HepG2 (cell line): Measurements from ENCODE around the gene UBC. TPM values are rescaled to one million over a fixed set of nuclear protein-coding genes. Genes with fewer than 3 reads are reported as not detected.

Source experiments
- BORCS8-MEF2B ChIP-seq: sonication (generic); formaldehyde crosslinking; IDR thresholded peaks from 2 replicates; pipeline ENCODE4 v1.8.0; 2022; ENCODE audit warnings: mild to moderate bottlenecking, missing genetic modification reagents
- CSRNP2 ChIP-seq: sonication (generic); formaldehyde crosslinking; conservative IDR thresholded peaks from 2 replicates; pipeline ENCODE4 v1.8.0; 2022; ENCODE audit warnings: low read depth, missing genetic modification reagents
- FOXO4 ChIP-seq: sonication (generic); formaldehyde crosslinking; conservative IDR thresholded peaks from 2 replicates; pipeline ENCODE4 v1.8.1; 2023; ENCODE audit warnings: missing genetic modification reagents
- GFI1 ChIP-seq: sonication (generic); formaldehyde crosslinking; IDR thresholded peaks from 2 replicates; pipeline ENCODE4 v1.5.0; 2020; ENCODE audit warnings: missing genetic modification reagents, mild to moderate bottlenecking, borderline replicate concordance
- HMG20B ChIP-seq: conservative IDR thresholded peaks from 2 replicates; pipeline ENCODE4 v1.6.1; 2016; ENCODE audit warnings: missing genetic modification reagents, missing compliant biosample characterization
- IRF9 ChIP-seq: sonication (generic); formaldehyde crosslinking; IDR thresholded peaks from 2 replicates; pipeline ENCODE4 v1.8.0; 2022; ENCODE audit warnings: missing genetic modification reagents, mild to moderate bottlenecking, borderline replicate concordance
- MAFG ChIP-seq: sonication (generic); formaldehyde crosslinking; IDR thresholded peaks from 2 replicates; pipeline ENCODE4 v1.5.1; 2020; ENCODE audit warnings: mild to moderate bottlenecking, missing genetic modification reagents
- SOX6 ChIP-seq, 2 experiments: fragments of 450-650 bp in 1 of 2; sonication (generic) in 1 of 2; formaldehyde crosslinking in 1 of 2; IDR thresholded peaks; 2 replicates each; pipeline versions ENCODE4 v1.4.0 to v1.6.1; 2017 to 2020; ENCODE audit warnings: antibody characterized with exemption in 1 of 2, mild to moderate bottlenecking in 1 of 2, missing genetic modification reagents in 1 of 2
- SSRP1 ChIP-seq: IDR thresholded peaks from 2 replicates; pipeline ENCODE4 v1.6.1; 2016; ENCODE audit warnings: control low read depth
- TIGD3 ChIP-seq: sonication (generic); formaldehyde crosslinking; IDR thresholded peaks from 2 replicates; pipeline ENCODE4 v1.5.1; 2020; ENCODE audit warnings: mild to moderate bottlenecking, missing genetic modification reagents, borderline replicate concordance
- ZMYM2 ChIP-seq: sonication (generic); formaldehyde crosslinking; IDR thresholded peaks from 2 replicates; pipeline ENCODE4 v1.8.0; 2022; ENCODE audit warnings: mild to moderate bottlenecking, missing genetic modification reagents
- ZNF468 ChIP-seq: sonication (generic); formaldehyde crosslinking; IDR thresholded peaks from 2 replicates; pipeline ENCODE4 v1.8.0; 2022; ENCODE audit warnings: mild to moderate bottlenecking, moderate library complexity, missing genetic modification reagents
- ZNF546 ChIP-seq: sonication (generic); formaldehyde crosslinking; conservative IDR thresholded peaks from 2 replicates; pipeline ENCODE4 v1.8.1; 2023; ENCODE audit warnings: mild to moderate bottlenecking, missing genetic modification reagents
- ZNF547 ChIP-seq: sonication (generic); formaldehyde crosslinking; IDR thresholded peaks from 2 replicates; pipeline ENCODE4 v1.5.1; 2020; ENCODE audit warnings: mild to moderate bottlenecking, missing genetic modification reagents
- ZNF619 ChIP-seq: sonication (generic); formaldehyde crosslinking; IDR thresholded peaks from 2 replicates; pipeline ENCODE4 v1.4.0; 2020; ENCODE audit warnings: mild to moderate bottlenecking, missing genetic modification reagents
- ZNF709 ChIP-seq: sonication (generic); formaldehyde crosslinking; IDR thresholded peaks from 2 replicates; pipeline ENCODE4 v1.5.0; 2020; ENCODE audit warnings: mild to moderate bottlenecking, missing genetic modification reagents
- polyA plus RNA-seq, 8 experiments: library from polyadenylated mRNA; depleted of rRNA in 3 of 8; stranded (reverse) in 7 of 8; unstranded in 1 of 8; fragments of >200 nt; fragmentation: Illumina TruSeq in 4 of 8; extraction: Trizol in 4 of 8; gene quantifications; 2 replicates each; pipeline versions ENCODE4 v1.2.1 to v1.2.3, GENCODE V29; 2011 to 2016; ENCODE audit warnings: low read depth in 4 of 8, missing spikeins in 1 of 8, mixed read lengths in 1 of 8; ENCODE audit not compliant: insufficient read depth in 1 of 8
- total RNA-seq, 5 experiments: library from RNA; depleted of rRNA; stranded (reverse); fragments of >200 nt; fragmentation: Illumina TruSeq; extraction: Trizol; gene quantifications; 2 replicates each; pipeline ENCODE4 v1.2.3, GENCODE V29; 2016; ENCODE audit warnings: low read depth in 1 of 5
- TF ChIP-seq, protein P1 (sequence below): sonication (generic); formaldehyde crosslinking; conservative IDR thresholded peaks from 2 replicates; pipeline ENCODE4 v1.4.0; 2020; ENCODE audit warnings: missing genetic modification reagents
- TF ChIP-seq, protein P2 (sequence below): sonication (generic); formaldehyde crosslinking; IDR thresholded peaks from 2 replicates; pipeline ENCODE4 v1.4.0; 2020; ENCODE audit warnings: low read depth, mild to moderate bottlenecking, missing genetic modification reagents

Gene UBC
- total and polyA plus RNA-seq, 2 of the 13 experiments (the other 11 are each of a cell fraction or from before 2014, with no cell fraction given) = 805 to 1,432 TPM

- TF ChIP-seq SOX6 (IDR thresholded peaks at IDR 0.05) (no peak), SOX6 (CRISPR knock-in tag; IDR thresholded peaks at IDR 0.05) (no peak; the same call in none of the 2 replicates), CSRNP2 (no peak), ZNF468 (CRISPR knock-in tag) (no peak), ZMYM2 (no peak), ZNF547 (peak; percentile 65; the same call in 1 of the 2 replicates), IRF9 (peak; percentile 96), HMG20B (CRISPR knock-in tag) (peak; percentile 62; the same call in 1 of the 2 replicates), FOXO4 (CRISPR knock-in tag) (0 out of 2 replicates have a peak, but pooled peaks have one; percentile 93), ZNF619 (peak; percentile 39), MAFG (CRISPR knock-in tag) (peak; percentile 77), SSRP1 (CRISPR knock-in tag) (peak; percentile 98), GFI1 (CRISPR knock-in tag) (peak; percentile 88; the same call in 1 of the 2 replicates), ZNF546 (CRISPR knock-in tag) (0 out of 2 replicates have a peak, but pooled peaks have one; percentile 63), ZNF709 (CRISPR knock-in tag) (peak; percentile 90), TIGD3 (CRISPR knock-in tag) (peak; percentile 62; the same call in 1 of the 2 replicates), BORCS8-MEF2B (peak; percentile 95)
- TF ChIP-seq, protein P1, sequence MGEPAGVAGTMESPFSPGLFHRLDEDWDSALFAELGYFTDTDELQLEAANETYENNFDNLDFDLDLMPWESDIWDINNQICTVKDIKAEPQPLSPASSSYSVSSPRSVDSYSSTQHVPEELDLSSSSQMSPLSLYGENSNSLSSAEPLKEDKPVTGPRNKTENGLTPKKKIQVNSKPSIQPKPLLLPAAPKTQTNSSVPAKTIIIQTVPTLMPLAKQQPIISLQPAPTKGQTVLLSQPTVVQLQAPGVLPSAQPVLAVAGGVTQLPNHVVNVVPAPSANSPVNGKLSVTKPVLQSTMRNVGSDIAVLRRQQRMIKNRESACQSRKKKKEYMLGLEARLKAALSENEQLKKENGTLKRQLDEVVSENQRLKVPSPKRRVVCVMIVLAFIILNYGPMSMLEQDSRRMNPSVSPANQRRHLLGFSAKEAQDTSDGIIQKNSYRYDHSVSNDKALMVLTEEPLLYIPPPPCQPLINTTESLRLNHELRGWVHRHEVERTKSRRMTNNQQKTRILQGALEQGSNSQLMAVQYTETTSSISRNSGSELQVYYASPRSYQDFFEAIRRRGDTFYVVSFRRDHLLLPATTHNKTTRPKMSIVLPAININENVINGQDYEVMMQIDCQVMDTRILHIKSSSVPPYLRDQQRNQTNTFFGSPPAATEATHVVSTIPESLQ (CRISPR knock-in tag) = peak; percentile 94
- TF ChIP-seq, protein P2, sequence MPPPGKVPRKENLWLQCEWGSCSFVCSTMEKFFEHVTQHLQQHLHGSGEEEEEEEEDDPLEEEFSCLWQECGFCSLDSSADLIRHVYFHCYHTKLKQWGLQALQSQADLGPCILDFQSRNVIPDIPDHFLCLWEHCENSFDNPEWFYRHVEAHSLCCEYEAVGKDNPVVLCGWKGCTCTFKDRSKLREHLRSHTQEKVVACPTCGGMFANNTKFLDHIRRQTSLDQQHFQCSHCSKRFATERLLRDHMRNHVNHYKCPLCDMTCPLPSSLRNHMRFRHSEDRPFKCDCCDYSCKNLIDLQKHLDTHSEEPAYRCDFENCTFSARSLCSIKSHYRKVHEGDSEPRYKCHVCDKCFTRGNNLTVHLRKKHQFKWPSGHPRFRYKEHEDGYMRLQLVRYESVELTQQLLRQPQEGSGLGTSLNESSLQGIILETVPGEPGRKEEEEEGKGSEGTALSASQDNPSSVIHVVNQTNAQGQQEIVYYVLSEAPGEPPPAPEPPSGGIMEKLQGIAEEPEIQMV (CRISPR knock-in tag) = peak; percentile 32; the same call in 1 of the 2 replicates
Observed at GRCh38 chr12:124914392-124915238, at the start of gene UBC (continued).
